Endothelial cell of umbilical vein (primary cell): ENCODE data around the gene MCRIP2. TPM values are rescaled to one million over a fixed set of nuclear protein-coding genes. Genes with fewer than 3 reads are reported as not detected.

ENCODE experiments used
- BruUV-seq: library from RNA; stranded (reverse); fragments of 400-500 nt; replicated peaks from 2 replicates; lab custom pipeline; 2021; lab: Mats Ljungman, UMichigan
- CTCF ChIA-PET: fragments of 300-600, 350-600 bp; sonication (Branson Sonifier 250); formaldehyde crosslinking; loops from one replicate; lab custom pipeline; 2021; ENCODE audit warnings: antibody characterized with exemption, inconsistent platforms; lab: Charles Lee
- POLR2A ChIA-PET: fragments of 300-600, 350-600 bp; sonication (Branson Sonifier 250); formaldehyde crosslinking; loops from one replicate; lab custom pipeline; 2021; ENCODE audit warnings: antibody characterized with exemption, inconsistent platforms; lab: Charles Lee
- DNase-seq: peaks from one replicate; pipeline ENCODE4 v3.0.0-alpha.2; 2011; ENCODE audit warnings: low read depth, low spot score
- FAIRE-seq: peaks from 2 replicates; lab custom pipeline; 2011; peaks lifted over from hg19 to GRCh38; lab: Jason Lieb, UNC
- H2AFZ ChIP-seq: 2 replicates; pipeline ENCODE4 v1.6.0; 2012; ENCODE audit warnings: low read depth, low read length, control low read depth, inconsistent platforms
- H3K27ac ChIP-seq: 2 replicates; pipeline ENCODE4 v1.5.1; 2011; ENCODE audit warnings: low read depth, mild to moderate bottlenecking, control low read depth, low read length, moderate library complexity; ENCODE audit not compliant: insufficient read depth
- H3K27me3 ChIP-seq, 2 experiments: 2 replicates each; pipeline versions ENCODE4 v1.6.0 to v1.6.1; 2011; ENCODE audit warnings: low read length in 2 of 2, mixed read lengths in 1 of 2; ENCODE audit not compliant: control insufficient read depth in 2 of 2, insufficient read depth in 2 of 2
- H3K36me3 ChIP-seq, 2 experiments: 2 replicates in 1 of 2; 3 replicates in 1 of 2; pipeline ENCODE4 v1.5.1; 2011; ENCODE audit warnings: low read length in 2 of 2, mild to moderate bottlenecking in 1 of 2, moderate library complexity in 1 of 2; ENCODE audit not compliant: control insufficient read depth in 2 of 2, insufficient read depth in 2 of 2; ENCODE audit errors: extremely low read depth in 1 of 2
- H3K4me1 ChIP-seq: 3 replicates; pipeline ENCODE4 v1.5.1; 2011; ENCODE audit warnings: mild to moderate bottlenecking, low read length; ENCODE audit not compliant: control insufficient read depth, insufficient read depth; ENCODE audit errors: extremely low read depth
- H3K4me2 ChIP-seq: 2 replicates; pipeline ENCODE4 v1.6.1; 2011; ENCODE audit warnings: low read length, control low read depth, mixed read lengths; ENCODE audit not compliant: insufficient read depth
- H3K4me3 ChIP-seq, 3 experiments: fragments of 200-600 bp in 1 of 3; sonication (generic), shearing (Covaris generic) in 1 of 3; replicated peaks in 1 of 3; 2 replicates each; pipeline ENCODE4 v1.5.1; 2011 to 2016; ENCODE audit warnings: control low read depth in 3 of 3, low read length in 3 of 3, mild to moderate bottlenecking in 2 of 3, inconsistent platforms in 1 of 3, low read depth in 1 of 3, moderate library complexity in 1 of 3; ENCODE audit not compliant: insufficient read depth in 1 of 3
- H3K79me2 ChIP-seq: 2 replicates; pipeline ENCODE4 v1.6.0; 2012; ENCODE audit warnings: low read length, inconsistent platforms; ENCODE audit not compliant: control insufficient read depth, insufficient read depth
- H3K9ac ChIP-seq: replicated peaks from 2 replicates; pipeline ENCODE3; 2011; ENCODE audit warnings: low read length, control low read depth; ENCODE audit not compliant: insufficient read depth; ENCODE audit errors: extremely low read depth
- H3K9me1 ChIP-seq: replicated peaks from 3 replicates; pipeline ENCODE4 v1.6.0; 2011; ENCODE audit warnings: mild to moderate bottlenecking, low read length; ENCODE audit not compliant: control insufficient read depth, insufficient read depth; ENCODE audit errors: extremely low read depth
- H3K9me3 ChIP-seq: replicated peaks from 2 replicates; pipeline ENCODE4 v1.5.1; 2012; ENCODE audit warnings: low read length, inconsistent platforms; ENCODE audit not compliant: control insufficient read depth, insufficient read depth
- H4K20me1 ChIP-seq: replicated peaks from 2 replicates; pipeline ENCODE3; 2011; ENCODE audit warnings: mild to moderate bottlenecking, low read length; ENCODE audit not compliant: control insufficient read depth, insufficient read depth; ENCODE audit errors: extremely low read depth
- EZH2 ChIP-seq: IDR thresholded peaks from 2 replicates; pipeline ENCODE4 v1.6.1; 2012; ENCODE audit warnings: borderline replicate concordance, low read depth, mild to moderate bottlenecking, moderate library complexity, low read length, inconsistent platforms; ENCODE audit not compliant: severe bottlenecking
- FOS ChIP-seq: IDR thresholded peaks from 2 replicates; pipeline ENCODE4 v1.6.1; 2011; ENCODE audit warnings: mild to moderate bottlenecking, low read length, moderate library complexity, borderline replicate concordance; ENCODE audit not compliant: insufficient read depth
- JUN ChIP-seq: IDR thresholded peaks from 2 replicates; pipeline ENCODE4 v1.6.1; 2011; ENCODE audit warnings: borderline replicate concordance, low read depth; ENCODE audit not compliant: insufficient read length, insufficient read depth
- MYC ChIP-seq: IDR thresholded peaks from one replicate; pipeline ENCODE4 v1.6.1; 2011; ENCODE audit warnings: mild to moderate bottlenecking, low read depth, low read length
- POLR2A ChIP-seq: IDR thresholded peaks from 2 replicates; pipeline ENCODE4 v1.6.1; 2012; ENCODE audit warnings: low read depth, mild to moderate bottlenecking, control low read depth, low read length
- POLR2AphosphoS5 ChIP-seq: IDR thresholded peaks from 2 replicates; pipeline ENCODE4 v1.6.1; 2012; ENCODE audit warnings: low read depth, mild to moderate bottlenecking, control low read depth, low read length, moderate library complexity; ENCODE audit not compliant: insufficient read depth
- dilution Hi-C: fragments of 300-500 bp; cut with MboI; formaldehyde crosslinking; loops from one replicate; pipeline ENCODE4 v1.15.0; 2019; ENCODE audit warnings: low sequenced_read_pairs; ENCODE audit not compliant: extremely low pct_ligation_motif_present
- intact Hi-C: fragments of 100-400 bp; cut with micrococcal nuclease; formaldehyde crosslinking; loops from one replicate; pipeline ENCODE4 v1.10.0; 2022
- polyA plus RNA-seq, 4 experiments: library from polyadenylated mRNA; depleted of rRNA in 3 of 4; stranded (reverse) in 3 of 4; unstranded in 1 of 4; fragments of >200 nt; gene quantifications; 2 replicates each; pipeline versions ENCODE4 v1.2.1 to v1.2.3, GENCODE V29; 2011 to 2012; ENCODE audit warnings: missing spikeins in 1 of 4
- total RNA-seq: library from RNA; stranded (reverse); gene quantifications from 2 replicates; pipeline ENCODE4 v1.2.3, GENCODE V29; 2021
- TF ChIP-seq, protein P1 (sequence below), 2 donors: IDR thresholded peaks; 1 replicate in 1 of 2; 2 replicates in 1 of 2; pipeline ENCODE4 v1.5.1; 2011; ENCODE audit warnings: low read length in 2 of 2, mild to moderate bottlenecking in 2 of 2, moderate library complexity in 2 of 2, control low read depth in 1 of 2, inconsistent platforms in 1 of 2, low read depth in 1 of 2; ENCODE audit not compliant: insufficient read depth in 1 of 2; ENCODE audit errors: extremely low read depth in 1 of 2

Gene MCRIP2
- total and polyA plus RNA-seq, 2 donors (not counting 3 experiments of a cell fraction or from before 2014, with no cell fraction given) = 17.1 to 18.9 TPM

DNA sequence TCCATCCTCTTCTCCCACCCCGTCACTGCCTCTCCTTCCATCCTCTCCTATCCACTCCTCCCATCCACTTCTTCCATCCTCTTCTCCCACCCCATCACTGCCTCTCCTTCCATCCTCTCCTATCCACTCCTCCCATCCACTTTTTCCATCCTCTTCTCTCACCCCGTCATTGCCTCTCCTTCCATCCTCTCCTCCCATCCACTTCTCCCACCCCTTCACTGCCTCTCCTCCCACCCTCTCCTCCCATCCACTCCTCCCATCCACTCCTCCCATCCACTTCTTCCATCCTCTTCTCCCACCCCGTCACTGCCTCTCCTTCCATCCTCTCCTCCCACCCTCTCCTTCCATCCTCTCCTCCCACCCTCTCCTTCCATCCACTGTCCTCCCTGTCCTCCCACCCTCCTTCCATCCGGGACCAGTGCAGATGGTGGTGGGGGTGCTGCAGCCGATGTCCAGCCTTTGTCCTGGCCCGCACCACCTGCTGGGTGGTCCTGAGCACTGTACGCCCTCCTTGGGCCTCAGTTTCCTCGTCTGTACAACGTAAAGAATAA lies 9.7 kb upstream of the MCRIP2 start:
- no peak for TF ChIP-seq POLR2AphosphoS5
- H2AFZ ChIP-seq = no peak overlapping the region
- ChIA-PET POLR2A (no interaction called here), CTCF (no interaction called here)
- intact Hi-C loops (no loop called here), dilution Hi-C loops (no loop called here)
- no peak overlapping the region for H3K4me3 ChIP-seq
- no peak overlapping the region for H3K4me2 ChIP-seq
- FAIRE-seq (no peak), DNase-seq (no peak)
- no peak overlapping the region for H3K9ac ChIP-seq
- no TSS peak for BruUV-seq
- peaks cover 8% of the 10 kb centered on the region for H3K79me2 ChIP-seq
- H3K9me1 ChIP-seq = no peaks in the 10 kb centered on the region
- H3K9me3 ChIP-seq = no peaks in the 10 kb centered on the region
- no peaks in the 10 kb centered on the region for H3K27me3 ChIP-seq
- H3K36me3 ChIP-seq = peaks cover 0 to 3% of the 10 kb centered on the region in 2 experiments
- H4K20me1 ChIP-seq = no peaks in the 10 kb centered on the region
- H3K27ac ChIP-seq = no peak overlapping the region
- peaks cover 4% of the 10 kb centered on the region for H3K4me1 ChIP-seq

DNA sequence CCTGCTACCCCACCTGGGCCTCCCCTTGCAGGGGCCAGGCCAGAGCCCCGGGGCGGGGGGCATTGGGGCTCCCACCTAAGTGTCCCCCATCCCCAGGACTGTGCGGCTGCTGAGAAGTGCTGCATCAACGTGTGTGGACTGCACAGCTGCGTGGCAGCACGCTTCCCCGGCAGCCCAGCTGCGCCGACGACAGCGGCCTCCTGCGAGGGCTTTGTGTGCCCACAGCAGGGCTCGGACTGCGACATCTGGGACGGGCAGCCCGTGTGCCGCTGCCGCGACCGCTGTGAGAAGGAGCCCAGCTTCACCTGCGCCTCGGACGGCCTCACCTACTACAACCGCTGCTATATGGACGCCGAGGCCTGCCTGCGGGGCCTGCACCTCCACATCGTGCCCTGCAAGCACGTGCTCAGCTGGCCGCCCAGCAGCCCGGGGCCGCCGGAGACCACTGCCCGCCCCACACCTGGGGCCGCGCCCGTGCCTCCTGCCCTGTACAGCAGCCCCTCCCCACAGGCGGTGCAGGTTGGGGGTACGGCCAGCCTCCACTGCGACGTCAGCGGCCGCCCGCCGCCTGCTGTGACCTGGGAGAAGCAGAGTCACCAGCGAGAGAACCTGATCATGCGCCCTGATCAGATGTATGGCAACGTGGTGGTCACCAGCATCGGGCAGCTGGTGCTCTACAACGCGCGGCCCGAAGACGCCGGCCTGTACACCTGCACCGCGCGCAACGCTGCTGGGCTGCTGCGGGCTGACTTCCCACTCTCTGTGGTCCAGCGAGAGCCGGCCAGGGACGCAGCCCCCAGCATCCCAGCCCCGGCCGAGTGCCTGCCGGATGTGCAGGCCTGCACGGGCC lies 8.9 kb upstream of the MCRIP2 start:
- Histone ChIP-seq H3K4me1 (peaks cover 4% of the 10 kb centered on the region), H3K9ac (no peak overlapping the region), H4K20me1 (no peaks in the 10 kb centered on the region), H3K4me3 (no peak overlapping the region), H3K4me2 (no peak overlapping the region), H3K9me3 (no peaks in the 10 kb centered on the region), H3K9me1 (no peaks in the 10 kb centered on the region), H3K79me2 (peaks cover 8% of the 10 kb centered on the region), H3K27me3 (no peaks in the 10 kb centered on the region), H3K27ac (no peak overlapping the region), H3K36me3 (peaks cover 0 to 3% of the 10 kb centered on the region in 2 experiments), H2AFZ (no peak overlapping the region)
- dilution Hi-C loops (no loop called here), intact Hi-C loops (no loop called here)
- BruUV-seq = no TSS peak
- CTCF ChIA-PET = no interaction called here
- DNase-seq = no peak
- POLR2A ChIA-PET = no interaction called here
- no peak for TF ChIP-seq JUN
- TF ChIP-seq POLR2AphosphoS5 = no peak
- TF ChIP-seq MYC = no peak
- no peak for TF ChIP-seq POLR2A
- TF ChIP-seq FOS = no peak
- TF ChIP-seq EZH2 = no peak
- TF ChIP-seq, protein P1, sequence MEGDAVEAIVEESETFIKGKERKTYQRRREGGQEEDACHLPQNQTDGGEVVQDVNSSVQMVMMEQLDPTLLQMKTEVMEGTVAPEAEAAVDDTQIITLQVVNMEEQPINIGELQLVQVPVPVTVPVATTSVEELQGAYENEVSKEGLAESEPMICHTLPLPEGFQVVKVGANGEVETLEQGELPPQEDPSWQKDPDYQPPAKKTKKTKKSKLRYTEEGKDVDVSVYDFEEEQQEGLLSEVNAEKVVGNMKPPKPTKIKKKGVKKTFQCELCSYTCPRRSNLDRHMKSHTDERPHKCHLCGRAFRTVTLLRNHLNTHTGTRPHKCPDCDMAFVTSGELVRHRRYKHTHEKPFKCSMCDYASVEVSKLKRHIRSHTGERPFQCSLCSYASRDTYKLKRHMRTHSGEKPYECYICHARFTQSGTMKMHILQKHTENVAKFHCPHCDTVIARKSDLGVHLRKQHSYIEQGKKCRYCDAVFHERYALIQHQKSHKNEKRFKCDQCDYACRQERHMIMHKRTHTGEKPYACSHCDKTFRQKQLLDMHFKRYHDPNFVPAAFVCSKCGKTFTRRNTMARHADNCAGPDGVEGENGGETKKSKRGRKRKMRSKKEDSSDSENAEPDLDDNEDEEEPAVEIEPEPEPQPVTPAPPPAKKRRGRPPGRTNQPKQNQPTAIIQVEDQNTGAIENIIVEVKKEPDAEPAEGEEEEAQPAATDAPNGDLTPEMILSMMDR (IDR thresholded peaks at IDR 0.05; ENCODE audit: extremely low read depth in 1 of 2, insufficient read depth in 1 of 2, low read depth in 1 of 2, low read length in 2 of 2) = no peak
- FAIRE-seq = no peak
